Measurements from ENCODE around the gene LRRN2. TPM values are rescaled to one million over a fixed set of nuclear protein-coding genes. Genes with fewer than 3 reads are reported as not detected.

The LRRN2 gene
- total and polyA plus RNA-seq, 2 experiments from 2014 or later = 0.74 to 2.6 TPM

GRCh38 chr1:204641936-204642335 lies 43.6 kb downstream of the LRRN2 start:
- Mint-ChIP-seq H3K9me3 (no peaks in the 10 kb centered on the region), H3K4me1 (peaks cover 23% of the 10 kb centered on the region), H3K36me3 (ENCODE audit: low read depth) (no peaks in the 10 kb centered on the region), H3K27me3 (ENCODE audit: insufficient read depth, low read depth, poor library complexity) (no peaks in the 10 kb centered on the region), H3K27ac (no peak overlapping the region), H3K4me3 (no peak overlapping the region)
- H3K4me1 ChIP-seq (ENCODE audit: insufficient read depth) = peaks cover 10% of the 10 kb centered on the region
- no peaks in the 10 kb centered on the region for H3K27me3 ChIP-seq (ENCODE audit: insufficient read depth)
- no peak for TF ChIP-seq CREB1 (CRISPR knock-in tag; IDR thresholded peaks at IDR 0.05; ENCODE audit: low read depth)
- no peak for TF ChIP-seq ZNF462 (CRISPR knock-in tag; IDR thresholded peaks at IDR 0.05)
- TF ChIP-seq ETS1 (IDR thresholded peaks at IDR 0.05) = no peak
- TF ChIP-seq STAT1 (IDR thresholded peaks at IDR 0.05; ENCODE audit: unreplicated experiment) = no peak
- TF ChIP-seq EZH2 (IDR thresholded peaks at IDR 0.05; ENCODE audit: low read depth, unreplicated experiment) = no peak
- TF ChIP-seq CTCF (conservative IDR thresholded peaks at IDR 0.05; ENCODE audit: low read depth in 2 of 2) = no peak
- TF ChIP-seq ZNF114 (CRISPR knock-in tag; IDR thresholded peaks at IDR 0.05) = no peak
- no peak for TF ChIP-seq JUNB (IDR thresholded peaks at IDR 0.05; ENCODE audit: unreplicated experiment)
- no peak for TF ChIP-seq REST (IDR thresholded peaks at IDR 0.05; ENCODE audit: unreplicated experiment)
- TF ChIP-seq NANOG (IDR thresholded peaks at IDR 0.05; ENCODE audit: borderline replicate concordance) = no peak
- TF ChIP-seq POLR2AphosphoS5 (IDR thresholded peaks at IDR 0.05; ENCODE audit: low read depth) = no peak
- no peak for TF ChIP-seq ZNF331 (CRISPR knock-in tag; IDR thresholded peaks at IDR 0.05; ENCODE audit: low read depth)
- TF ChIP-seq EZH2phosphoT487 (IDR thresholded peaks at IDR 0.05; ENCODE audit: unreplicated experiment) = no peak
- H3K4me2 ChIP-seq = no peak overlapping the region
- H3K36me3 ChIP-seq (ENCODE audit: insufficient read depth) = no peaks in the 10 kb centered on the region
- H4K20me1 ChIP-seq (replicated peaks; ENCODE audit: insufficient read depth) = no peaks in the 10 kb centered on the region
- H3K79me2 ChIP-seq (replicated peaks; ENCODE audit: insufficient read depth) = no peaks in the 10 kb centered on the region
- no peak overlapping the region for H3K4me3 ChIP-seq
- ATAC-seq = no peak
- H2AFZ ChIP-seq = no peak overlapping the region
- no peak for DNase-seq (ENCODE audit: low spot score)
- H3K9me2 ChIP-seq (ENCODE audit: insufficient read depth) = no peaks in the 10 kb centered on the region
- H3F3A ChIP-seq (replicated peaks; ENCODE audit: low read depth) = no peaks in the 10 kb centered on the region
- no peak overlapping the region for H3K27ac ChIP-seq (ENCODE audit: low read depth)

All from GM23338 (cell line).